Fibroblast of villous mesenchyme (primary cell): ENCODE data around the gene CD109. TPM values are rescaled to one million over a fixed set of nuclear protein-coding genes. Genes with fewer than 3 reads are reported as not detected.
"Not testable (repeated sequence)": the region's sequence is repeated elsewhere in the genome, so short reads cannot be mapped to it uniquely, and the experiment has no call there.

Experiments used
- DNase-seq: peaks from one replicate; pipeline ENCODE4 v3.0.0-alpha.2; 2010; ENCODE audit warnings: low read depth
- H3K4me3 ChIP-seq: 2 replicates; pipeline ENCODE4 v1.5.1; 2011; ENCODE audit warnings: low read depth, mild to moderate bottlenecking, low read length
- total RNA-seq: library from RNA; depleted of rRNA; stranded (reverse); fragments of >200 nt; gene quantifications from 2 replicates; pipeline ENCODE4 v1.2.3, GENCODE V29; 2012
- TF ChIP-seq, protein P1 (sequence below): IDR thresholded peaks from 2 replicates; pipeline ENCODE4 v1.5.1; 2012; ENCODE audit warnings: low read depth, mild to moderate bottlenecking, low read length; ENCODE audit not compliant: insufficient read depth

Gene CD109
- total RNA-seq, 1 donor: 27.2 TPM

GRCh38 chr6:73823046-73823735, 127.2 kb downstream of the CD109 start:
- peak; percentile 36 for DNase-seq

DNA sequence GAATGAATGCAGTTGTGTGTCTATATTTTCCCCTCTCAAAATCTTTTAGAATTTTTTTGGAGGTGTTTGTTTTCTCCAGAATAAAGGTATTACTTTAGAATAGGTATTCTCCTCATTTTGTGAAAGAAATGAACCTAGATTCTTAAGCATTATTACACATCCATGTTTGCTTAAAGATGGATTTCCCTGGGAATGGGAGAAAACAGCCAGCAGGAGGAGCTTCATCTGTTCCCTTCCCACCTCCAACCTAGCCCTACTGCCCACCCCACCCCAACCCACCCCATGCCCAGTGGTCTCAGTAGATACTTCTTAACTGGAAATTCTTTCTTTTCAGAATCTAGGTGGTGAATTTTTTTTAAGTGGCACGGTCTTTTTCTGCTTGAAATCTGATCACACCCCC, 127.8 kb downstream of the CD109 start:
- H3K4me3 ChIP-seq: no peak overlapping the region
- TF ChIP-seq, protein P1, sequence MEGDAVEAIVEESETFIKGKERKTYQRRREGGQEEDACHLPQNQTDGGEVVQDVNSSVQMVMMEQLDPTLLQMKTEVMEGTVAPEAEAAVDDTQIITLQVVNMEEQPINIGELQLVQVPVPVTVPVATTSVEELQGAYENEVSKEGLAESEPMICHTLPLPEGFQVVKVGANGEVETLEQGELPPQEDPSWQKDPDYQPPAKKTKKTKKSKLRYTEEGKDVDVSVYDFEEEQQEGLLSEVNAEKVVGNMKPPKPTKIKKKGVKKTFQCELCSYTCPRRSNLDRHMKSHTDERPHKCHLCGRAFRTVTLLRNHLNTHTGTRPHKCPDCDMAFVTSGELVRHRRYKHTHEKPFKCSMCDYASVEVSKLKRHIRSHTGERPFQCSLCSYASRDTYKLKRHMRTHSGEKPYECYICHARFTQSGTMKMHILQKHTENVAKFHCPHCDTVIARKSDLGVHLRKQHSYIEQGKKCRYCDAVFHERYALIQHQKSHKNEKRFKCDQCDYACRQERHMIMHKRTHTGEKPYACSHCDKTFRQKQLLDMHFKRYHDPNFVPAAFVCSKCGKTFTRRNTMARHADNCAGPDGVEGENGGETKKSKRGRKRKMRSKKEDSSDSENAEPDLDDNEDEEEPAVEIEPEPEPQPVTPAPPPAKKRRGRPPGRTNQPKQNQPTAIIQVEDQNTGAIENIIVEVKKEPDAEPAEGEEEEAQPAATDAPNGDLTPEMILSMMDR: no peak
- DNase-seq: no peak

More at GRCh38 chr6:73823046-73823735, 127.2 kb downstream of the CD109 start:
- no peak overlapping the region for H3K4me3 ChIP-seq
- TF ChIP-seq, protein P1: no peak

DNA sequence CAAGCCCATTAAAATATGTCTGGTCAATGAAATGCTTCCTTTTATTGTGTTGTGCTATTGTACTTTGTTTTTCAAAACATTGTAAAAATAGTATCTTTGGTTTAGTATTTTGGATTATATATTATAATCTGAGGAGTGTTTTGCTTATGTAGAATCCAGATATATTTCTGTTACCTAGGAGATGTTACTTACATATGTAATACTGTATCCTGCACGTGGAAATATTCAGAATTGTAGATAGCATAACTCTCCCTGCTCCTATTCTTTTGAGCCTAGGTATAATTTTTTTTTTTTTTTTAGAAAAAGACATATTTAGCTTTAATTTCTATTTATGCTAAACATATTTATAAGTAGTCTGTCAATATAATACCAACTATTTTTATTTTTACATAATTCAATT, 130.6 kb downstream of the CD109 start:
- H3K4me3 ChIP-seq: no peak overlapping the region
- TF ChIP-seq, protein P1: no peak
- DNase-seq: no peak

DNA sequence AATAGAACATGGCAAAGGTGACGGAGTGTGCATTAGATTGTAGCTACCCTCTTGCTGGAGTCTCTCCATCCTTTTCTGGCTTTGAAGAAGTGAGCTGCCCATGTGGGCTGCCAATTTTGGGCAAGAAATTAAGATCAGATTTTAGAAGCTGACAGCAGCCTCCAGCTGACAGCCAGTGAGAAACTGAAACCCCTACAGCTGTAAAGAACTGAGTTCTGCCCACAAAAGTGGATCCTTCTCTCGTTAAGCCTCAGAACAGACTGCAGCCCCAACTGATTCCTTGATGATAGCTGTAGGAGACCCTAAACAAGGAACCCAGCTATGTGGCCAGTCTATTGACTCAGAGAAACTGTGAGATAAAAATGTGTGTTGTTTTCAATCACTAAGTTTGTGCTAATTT, 134.1 kb downstream of the CD109 start:
- no peak for DNase-seq
- H3K4me3 ChIP-seq: no peak overlapping the region
- TF ChIP-seq, protein P1: no peak

GRCh38 chr6:73832313-73832712, 136.3 kb downstream of the CD109 start:
- DNase-seq: no peak
- H3K4me3 ChIP-seq: no peak overlapping the region
- TF ChIP-seq, protein P1: no peak

- not testable (repeated sequence) for H3K4me3 ChIP-seq, DNase-seq
These were observed 148.7 kb downstream of the CD109 start for GRCh38 chr6:73844696-73845095.

GRCh38 chr6:73851048-73851447, 155.0 kb downstream of the CD109 start:
- not testable (repeated sequence) for DNase-seq, H3K4me3 ChIP-seq

- DNase-seq: peak; percentile 89
- H3K4me3 ChIP-seq: no peak overlapping the region
- TF ChIP-seq, protein P1: peak; percentile 68
These were observed 159.2 kb downstream of the CD109 start for GRCh38 chr6:73854998-73855718.
